Prostate gland (tissue), 2 donors: ENCODE data around the gene CFAP45.

Experiments used
- CTCF ChIP-seq, 4 experiments: fragments of 200-600 bp in 2 of 4; fragments of 450-650 bp in 2 of 4; sonication (generic) in 2 of 4; IDR thresholded peaks; 1 replicate in 3 of 4; 2 replicates in 1 of 4; pipeline ENCODE4 v1.5.1; 2016 to 2019; ENCODE audit warnings: antibody characterized with exemption in 4 of 4, mild to moderate bottlenecking in 2 of 4, moderate library complexity in 2 of 4
- POLR2A ChIP-seq: fragments of 450-650 bp; IDR thresholded peaks from one replicate; pipeline ENCODE4 v1.6.1; 2016; ENCODE audit warnings: antibody characterized with exemption, mild to moderate bottlenecking
- POLR2AphosphoS5 ChIP-seq: sonication (generic); formaldehyde crosslinking; IDR thresholded peaks from one replicate; pipeline ENCODE4 v1.6.1; 2017; ENCODE audit warnings: antibody characterized with exemption

- no peak for TF ChIP-seq CTCF (IDR thresholded peaks at IDR 0.05)
- TF ChIP-seq POLR2A = no peak
- no peak for TF ChIP-seq POLR2AphosphoS5
Measured at GRCh38 chr1:159841749-159842148, 58.2 kb downstream of the CFAP45 start.
